IMR-90 (cell line): ENCODE measurements around the gene LGALS1. TPM values are rescaled to one million over a fixed set of nuclear protein-coding genes. Genes with fewer than 3 reads are reported as not detected.

Experiments used
- ATAC-seq: fragments of 200-7000 bp; cut with Tn5 transposase; 2 replicates; pipeline ENCODE4 v1.9.1; 2020; ENCODE audit warnings: low read depth, mild to moderate bottlenecking, moderate library complexity
- BruUV-seq: library from RNA; stranded (reverse); fragments of 400-500 nt; replicated peaks from 2 replicates; lab custom pipeline; 2021; lab: Mats Ljungman, UMichigan
- CTCF ChIA-PET: fragments of 300-600 bp; formaldehyde crosslinking; extraction: SDS; loops from one replicate; lab custom pipeline; 2021; ENCODE audit warnings: antibody characterized with exemption; lab: Yijun Ruan, JAX
- POLR2A ChIA-PET: fragments of 300-600 bp; sonication (Branson Sonifier 250); formaldehyde crosslinking; loops from one replicate; lab custom pipeline; 2022; ENCODE audit warnings: antibody characterized with exemption; ENCODE audit not compliant: unreplicated experiment; lab: Charles Lee
- DNase-seq: peaks from one replicate; pipeline ENCODE4 v3.0.0; 2013
- H2AFZ ChIP-seq: replicated peaks from 2 replicates; pipeline ENCODE3; 2013; ENCODE audit warnings: low read length, mild to moderate bottlenecking; ENCODE audit not compliant: poor library complexity
- H2AK5ac ChIP-seq: 2 replicates; pipeline ENCODE4 v1.6.1; 2013; ENCODE audit warnings: low read depth, low read length, inconsistent platforms
- H2AK9ac ChIP-seq: replicated peaks from 2 replicates; pipeline ENCODE3; 2013; ENCODE audit warnings: mild to moderate bottlenecking, low read depth, low read length, moderate library complexity; ENCODE audit not compliant: poor library complexity
- H2BK120ac ChIP-seq: 2 replicates; pipeline ENCODE4 v1.6.1; 2013; ENCODE audit warnings: low read depth, low read length, inconsistent platforms
- H2BK15ac ChIP-seq: 3 replicates; pipeline ENCODE4 v1.6.1; 2013; ENCODE audit warnings: low read depth, low read length, inconsistent platforms
- H2BK20ac ChIP-seq: 2 replicates; pipeline ENCODE4 v1.6.1; 2013; ENCODE audit warnings: low read depth, mild to moderate bottlenecking, inconsistent platforms, low read length, moderate library complexity
- H2BK5ac ChIP-seq: 2 replicates; pipeline ENCODE4 v1.6.1; 2013; ENCODE audit warnings: mild to moderate bottlenecking, low read depth, low read length, inconsistent platforms; ENCODE audit not compliant: poor library complexity, severe bottlenecking
- H3K14ac ChIP-seq: replicated peaks from 2 replicates; pipeline ENCODE4 v1.6.1; 2013; ENCODE audit warnings: low read depth, low read length, inconsistent platforms
- H3K18ac ChIP-seq: 2 replicates; pipeline ENCODE4 v1.6.1; 2013; ENCODE audit warnings: low read depth, low read length, control low read depth
- H3K23ac ChIP-seq: 2 replicates; pipeline ENCODE4 v1.6.1; 2013; ENCODE audit warnings: low read depth, low read length, inconsistent platforms
- H3K27ac ChIP-seq: 2 replicates; pipeline ENCODE4 v1.5.1; 2013; ENCODE audit warnings: mild to moderate bottlenecking, control low read depth, low read length; ENCODE audit not compliant: insufficient read depth
- H3K27me3 ChIP-seq: 2 replicates; pipeline ENCODE4 v1.6.1; 2013; ENCODE audit warnings: low read length; ENCODE audit not compliant: control insufficient read depth, insufficient read depth
- H3K36me3 ChIP-seq: 2 replicates; pipeline ENCODE4 v1.6.1; 2013; ENCODE audit warnings: low read length, mixed read lengths; ENCODE audit not compliant: control insufficient read depth, insufficient read depth
- H3K4ac ChIP-seq: 2 replicates; pipeline ENCODE4 v1.6.1; 2013; ENCODE audit warnings: low read depth, low read length, inconsistent platforms
- H3K4me1 ChIP-seq: 2 replicates; pipeline ENCODE4 v1.6.1; 2013; ENCODE audit warnings: low read length, mixed read lengths; ENCODE audit not compliant: control insufficient read depth, insufficient read depth
- H3K4me2 ChIP-seq: 2 replicates; pipeline ENCODE4 v1.6.1; 2013; ENCODE audit warnings: low read depth, mild to moderate bottlenecking, control low read depth, low read length, moderate library complexity
- H3K4me3 ChIP-seq: 2 replicates; pipeline ENCODE4 v1.5.1; 2013; ENCODE audit warnings: low read depth, mild to moderate bottlenecking, control low read depth, low read length, moderate library complexity; ENCODE audit not compliant: insufficient read depth
- H3K56ac ChIP-seq: 2 replicates; pipeline ENCODE4 v1.6.1; 2013; ENCODE audit warnings: low read length, inconsistent platforms; ENCODE audit not compliant: insufficient read depth; ENCODE audit errors: extremely low read depth
- H3K79me1 ChIP-seq, 2 experiments: 2 replicates each; pipeline ENCODE4 v1.6.1; 2013; ENCODE audit warnings: low read length in 2 of 2, inconsistent platforms in 1 of 2, low read depth in 1 of 2
- H3K9ac ChIP-seq: 2 replicates; pipeline ENCODE4 v1.6.1; 2013; ENCODE audit warnings: low read depth, low read length, control low read depth
- H3K9me1 ChIP-seq: 2 replicates; pipeline ENCODE4 v1.6.1; 2013; ENCODE audit warnings: low read length, inconsistent platforms; ENCODE audit not compliant: insufficient read depth
- H3K9me3 ChIP-seq: 2 replicates; pipeline ENCODE4 v1.6.1; 2013; ENCODE audit warnings: low read length; ENCODE audit not compliant: control insufficient read depth, insufficient read depth
- H4K20me1 ChIP-seq: 2 replicates; pipeline ENCODE4 v1.6.1; 2013; ENCODE audit warnings: low read length, inconsistent platforms; ENCODE audit not compliant: insufficient read depth
- H4K5ac ChIP-seq: 2 replicates; pipeline ENCODE4 v1.6.1; 2013; ENCODE audit warnings: mild to moderate bottlenecking, low read depth, low read length, control low read depth
- H4K8ac ChIP-seq, 2 experiments: 2 replicates each; pipeline ENCODE4 v1.6.1; 2013; ENCODE audit warnings: low read depth in 2 of 2, low read length in 2 of 2, control low read depth in 1 of 2, inconsistent platforms in 1 of 2
- H4K91ac ChIP-seq: 2 replicates; pipeline ENCODE4 v1.6.1; 2013; ENCODE audit warnings: low read depth, low read length, inconsistent platforms; ENCODE audit not compliant: insufficient read depth
- MXI1 ChIP-seq: IDR thresholded peaks from 2 replicates; pipeline ENCODE4 v1.6.1; 2012; ENCODE audit warnings: low read depth, mild to moderate bottlenecking, low read length, moderate library complexity, borderline replicate concordance
- WGBS, 2 experiments: methylation state at CpG; one replicate each; pipeline versions ENCODE4 v1.1.5 to v1.1.7; 2013; ENCODE audit warnings: missing lambda C conversion rate in 2 of 2; ENCODE audit not compliant: insufficient read length in 1 of 2; ENCODE audit errors: extremely low coverage in 2 of 2; 5-methylcytosine and 5-hydroxymethylcytosine counted together
- dilution Hi-C: fragments of 300-500 bp; cut with HindIII; formaldehyde crosslinking; loops from one replicate; pipeline ENCODE4 v1.14.3; 2018; ENCODE audit warnings: low sequenced_read_pairs; ENCODE audit not compliant: unreplicated experiment
- in situ Hi-C: fragments of 300-500 bp; cut with MboI; formaldehyde crosslinking; loops from 3 replicates; pipeline ENCODE4 v1.14.3; 2019; ENCODE audit warnings: low sequenced_read_pairs, inconsistent platforms, mixed read lengths
- intact Hi-C: fragments of 100-400 bp; cut with micrococcal nuclease; formaldehyde crosslinking; loops from 2 replicates; pipeline ENCODE4 v1.10.0; 2022
- polyA plus RNA-seq, 3 experiments: library from polyadenylated mRNA; depleted of rRNA; stranded (reverse); fragments of >200 nt; gene quantifications; 2 replicates each; pipeline ENCODE4 v1.2.3, GENCODE V29; 2012; ENCODE audit warnings: low replicate concordance in 1 of 3
- total RNA-seq: library from RNA; depleted of rRNA; stranded (reverse); fragments of >200 nt; gene quantifications from 2 replicates; pipeline ENCODE4 v1.2.3, GENCODE V29; 2012

Gene LGALS1
- total and polyA plus RNA-seq, 2 of the 4 experiments (the other 2 are of a cell fraction), result 11,896 to 15,383 TPM

- no peak overlapping the region for H2BK120ac ChIP-seq
- TF ChIP-seq MXI1, result no peak
- ATAC-seq, result no peak
- no peak overlapping the region for H2AK5ac ChIP-seq
- no peaks in the 10 kb centered on the region for H4K20me1 ChIP-seq
- CTCF ChIA-PET, result no interaction called here
- no peak overlapping the region for H3K4ac ChIP-seq
- no peak overlapping the region for H3K27ac ChIP-seq
- in situ Hi-C loops (no loop called here), intact Hi-C loops (no loop called here), dilution Hi-C loops (no loop called here)
- no peaks in the 10 kb centered on the region for H3K27me3 ChIP-seq
- no peak overlapping the region for H2AK9ac ChIP-seq
- no peak overlapping the region for H3K4me2 ChIP-seq
- no peaks in the 10 kb centered on the region for H3K9me3 ChIP-seq
- H3K9ac ChIP-seq, result no peak overlapping the region
- H4K91ac ChIP-seq, result no peak overlapping the region
- 0 out of 2 replicates have a peak, but pooled peaks cover 3% of the 10 kb centered on the region for H3K9me1 ChIP-seq
- no peak overlapping the region for H3K18ac ChIP-seq
- no peak overlapping the region for H2AFZ ChIP-seq
- H2BK15ac ChIP-seq, result no peak overlapping the region
- no peak overlapping the region for H4K5ac ChIP-seq
- DNase-seq, result no peak
- WGBS, 2 experiments, result no CpG with 5 or more reads among the region's 15 CpGs
- no peak overlapping the region for H3K14ac ChIP-seq
- H3K4me1 ChIP-seq, result no peaks in the 10 kb centered on the region
- H3K36me3 ChIP-seq, result no peaks in the 10 kb centered on the region
- no peak overlapping the region for H3K56ac ChIP-seq
- POLR2A ChIA-PET, result no interaction called here
- H3K79me1 ChIP-seq, result no peaks in the 10 kb centered on the region
- BruUV-seq, result no TSS peak
- no peak overlapping the region for H3K4me3 ChIP-seq
- no peak overlapping the region for H4K8ac ChIP-seq
- H2BK5ac ChIP-seq, result no peak overlapping the region
- no peak overlapping the region for H2BK20ac ChIP-seq
- no peak overlapping the region for H3K23ac ChIP-seq
Observed at GRCh38 chr22:37709445-37709765, 34.0 kb downstream of the LGALS1 start.
